Stimulated activated CD4-positive, alpha-beta T cell treated with anti-CD3 and anti-CD28 coated beads, Interleukin-1b, Interleukin-23, amount 100 ng/mL, for 48 hours (primary cell): ENCODE measurements around the gene EVPLL.
A peak's percentile ranks its signal among the peaks of the same experiment; 100 is the strongest.
"Not testable (repeated sequence)": the region's sequence is repeated elsewhere in the genome, so short reads cannot be mapped to it uniquely, and the experiment has no call there.

Experiments
- DNase-seq: peaks from one replicate; pipeline ENCODE4 v3.0.0-alpha.2; 2020

Gene EVPLL

GRCh38 chr17:18377437-18378204 is at the start of gene EVPLL:
Gene EVPLL (plus strand): TSS chr17:18377778. CDS start chr17:18380938, 3,160 bp downstream.
- no peak for DNase-seq

GRCh38 chr17:18328643-18329204 is 48.9 kb upstream of the EVPLL start:
- no peak for DNase-seq

DNA sequence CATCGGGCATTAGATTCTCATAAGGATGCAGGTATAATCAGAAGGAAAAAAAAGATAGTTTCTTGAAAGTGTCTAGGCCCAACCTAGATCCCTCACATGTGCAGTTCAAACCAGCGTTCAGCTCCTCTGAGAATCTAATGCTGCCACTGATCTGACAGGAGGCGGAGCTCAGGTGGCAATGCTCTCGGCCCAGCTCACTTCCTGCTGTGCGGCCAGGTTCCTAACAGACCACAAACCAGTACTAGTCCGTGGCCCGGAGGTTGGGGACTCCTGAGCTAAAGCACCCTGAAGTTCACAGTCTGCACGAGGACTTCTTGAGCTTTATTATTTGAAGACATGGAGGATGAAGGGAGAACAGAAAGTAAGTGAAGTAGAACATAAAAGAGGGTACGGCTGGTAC is 45.7 kb upstream of the EVPLL start:
- DNase-seq: no peak

- DNase-seq: no peak
Observed at GRCh38 chr17:18332909-18333489, 44.6 kb upstream of the EVPLL start.

- DNase-seq: not testable (repeated sequence)
Observed at GRCh38 chr17:18338158-18338557, 39.4 kb upstream of the EVPLL start.

- no peak for DNase-seq
Observed at GRCh38 chr17:18339933-18340332, 37.6 kb upstream of the EVPLL start.

DNA sequence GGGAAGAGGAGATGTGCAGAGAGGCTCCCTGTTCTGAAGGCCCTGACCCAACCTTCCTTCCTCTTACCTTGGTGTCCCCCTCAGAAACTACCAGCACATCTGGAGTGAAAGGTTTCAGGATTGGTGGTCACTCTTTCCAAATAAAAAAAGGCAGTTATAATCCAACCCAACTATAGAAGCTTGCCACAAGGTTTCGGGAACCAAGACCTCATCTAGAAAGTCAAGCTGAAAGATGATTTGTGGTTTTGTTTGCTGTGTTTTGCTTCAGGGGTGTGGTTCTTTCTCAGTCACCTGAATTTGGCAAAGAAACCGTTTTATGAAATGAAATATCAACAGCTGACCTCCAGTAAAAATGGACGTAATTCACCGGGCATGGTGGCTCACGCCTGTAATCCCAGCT is 33.6 kb upstream of the EVPLL start:
- DNase-seq: no peak

DNA sequence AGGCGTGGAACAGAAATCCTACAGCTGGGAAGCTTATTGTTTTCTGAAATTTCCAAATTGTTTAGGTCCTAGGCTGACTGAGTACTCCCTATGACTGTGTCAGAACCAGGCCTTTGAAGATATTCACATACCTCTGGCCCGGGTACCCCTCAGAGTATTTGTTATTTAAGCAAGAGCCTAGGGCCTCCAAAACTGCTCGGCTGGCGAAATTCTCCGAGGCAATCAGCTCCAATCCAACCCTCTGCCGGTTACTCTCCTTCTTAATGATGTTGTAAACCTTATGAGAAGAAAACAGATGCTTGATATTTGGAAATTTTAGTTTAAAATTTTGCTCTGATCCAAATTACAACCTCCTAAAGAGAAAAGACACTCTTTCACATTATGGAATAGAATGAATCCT is 24.0 kb upstream of the EVPLL start:
- no peak for DNase-seq

GRCh38 chr17:18356624-18357023 is 21.0 kb upstream of the EVPLL start:
- no peak for DNase-seq

- DNase-seq: no peak
Observed at GRCh38 chr17:18360518-18360917, 17.1 kb upstream of the EVPLL start.

DNA sequence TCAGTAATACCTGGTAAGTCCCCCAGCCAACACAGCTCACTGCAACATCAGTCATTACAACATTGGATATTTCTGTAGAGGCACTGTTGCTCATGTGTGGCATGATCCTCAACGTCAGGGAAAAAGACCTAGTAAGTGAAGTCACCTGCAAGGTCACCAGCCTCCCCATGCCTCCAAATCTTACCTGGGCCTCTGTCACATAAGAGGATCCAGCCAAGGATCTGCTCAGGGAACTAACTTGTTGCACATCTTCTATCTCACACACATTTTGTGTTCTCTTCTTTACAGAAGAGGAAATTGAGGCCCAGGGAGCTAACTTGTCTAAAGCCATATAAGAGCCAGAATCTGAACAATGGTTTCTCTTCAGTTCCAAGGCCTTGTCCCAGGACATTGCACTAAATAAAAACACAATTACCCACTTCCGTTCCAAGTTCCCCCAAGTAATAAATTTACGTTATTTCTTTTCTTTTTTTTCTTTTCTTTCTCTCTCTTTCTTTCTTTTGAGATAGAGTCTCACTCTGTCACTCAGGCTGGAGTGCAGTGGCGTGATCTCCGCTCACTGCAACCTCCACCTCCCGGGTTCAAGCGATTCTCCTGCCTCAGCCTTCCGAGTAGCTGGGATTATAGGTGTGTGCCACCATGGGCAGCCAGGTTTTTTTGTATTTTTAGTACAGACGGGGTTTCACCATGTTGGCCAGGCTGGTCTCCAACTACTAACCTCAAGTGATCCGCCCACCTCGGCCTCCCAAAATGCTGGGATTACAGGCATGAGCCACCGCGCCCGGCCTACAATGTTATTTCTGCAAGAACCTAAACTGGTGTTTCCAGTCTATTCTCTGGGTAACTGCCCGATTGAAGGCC is 15.5 kb upstream of the EVPLL start:
- no peak for DNase-seq

GRCh38 chr17:18362698-18363100 is 14.9 kb upstream of the EVPLL start:
- peak; percentile 18 for DNase-seq

DNA sequence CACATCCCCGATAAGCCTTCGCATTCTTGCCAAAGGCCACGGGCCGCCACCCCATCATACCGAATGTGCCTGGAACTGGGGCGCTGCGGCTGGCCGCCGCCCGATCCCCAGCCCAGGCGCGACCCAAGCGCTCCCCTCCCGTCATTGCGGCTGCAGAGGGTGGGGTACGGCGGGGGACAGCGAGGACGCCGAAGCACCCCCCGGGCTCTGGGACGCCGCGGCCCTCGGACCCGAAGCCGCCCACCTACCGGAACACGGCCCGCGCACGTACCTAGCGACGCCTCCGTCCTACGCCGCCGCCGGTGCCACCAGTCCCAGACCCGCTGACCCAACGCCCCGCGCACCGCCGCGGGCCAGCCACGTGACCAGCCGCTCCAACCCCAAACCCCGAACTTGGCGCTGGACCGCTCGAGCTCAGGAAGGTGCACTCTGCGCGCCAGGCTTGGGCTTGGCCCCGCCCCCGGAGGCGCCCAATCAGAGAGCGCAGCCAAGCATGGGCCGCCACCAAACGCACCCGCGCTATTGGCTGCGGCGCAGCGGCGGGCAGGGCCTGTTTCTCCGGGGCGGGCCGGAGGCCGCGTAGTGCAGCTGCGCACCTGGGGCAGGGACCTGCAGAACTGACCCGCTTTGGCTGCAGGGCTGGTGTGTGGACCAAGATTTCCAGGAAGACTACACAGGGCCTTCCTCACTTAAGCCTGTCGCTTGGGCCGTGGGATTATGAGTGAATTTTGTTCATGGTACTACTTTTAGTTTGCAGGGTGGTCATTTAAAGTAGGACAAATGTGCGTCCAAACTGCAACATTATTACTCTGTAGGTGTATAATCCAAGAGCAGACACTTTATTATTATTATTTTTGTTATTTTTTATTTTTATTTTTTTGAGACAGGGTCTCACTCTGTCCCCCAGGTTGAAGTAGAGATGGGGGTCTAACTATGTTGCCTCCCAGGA is 14.2 kb upstream of the EVPLL start, which contains the start of gene SHMT1:
TSS of gene SHMT1 (minus strand) at position 450 of the 949 bp plus-strand sequence. CDS start 7,569 bp downstream, outside the sequence.
- peak; percentile 90 for DNase-seq

GRCh38 chr17:18364166-18364565 is 13.4 kb upstream of the EVPLL start:
- DNase-seq: no peak

- DNase-seq: no peak
Observed at GRCh38 chr17:18368946-18369345, 8.6 kb upstream of the EVPLL start.

GRCh38 chr17:18370761-18371160 is 6.8 kb upstream of the EVPLL start:
- DNase-seq: no peak

- no peak for DNase-seq
Observed at GRCh38 chr17:18371455-18371854, 6.1 kb upstream of the EVPLL start.

DNA sequence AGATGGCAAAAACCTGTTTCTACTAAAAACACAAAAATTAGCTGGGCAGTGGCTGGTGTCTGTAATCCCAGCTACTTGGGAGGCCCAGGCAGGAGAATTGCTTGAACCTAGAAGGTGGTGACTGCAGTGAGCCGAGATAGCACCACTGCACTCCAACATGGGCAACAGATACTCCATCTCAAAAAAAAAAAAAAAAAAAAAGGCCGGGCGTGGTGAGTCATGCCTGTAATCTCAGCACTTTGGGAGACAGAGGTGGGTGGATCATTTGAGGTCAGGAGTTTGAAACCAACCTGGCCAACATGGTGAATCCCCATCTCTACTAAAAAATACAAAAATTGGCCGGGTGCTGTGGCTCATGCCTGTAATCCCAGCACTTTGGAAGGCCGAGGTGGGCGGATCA is 4.4 kb upstream of the EVPLL start:
- peak; percentile 15 for DNase-seq

DNA sequence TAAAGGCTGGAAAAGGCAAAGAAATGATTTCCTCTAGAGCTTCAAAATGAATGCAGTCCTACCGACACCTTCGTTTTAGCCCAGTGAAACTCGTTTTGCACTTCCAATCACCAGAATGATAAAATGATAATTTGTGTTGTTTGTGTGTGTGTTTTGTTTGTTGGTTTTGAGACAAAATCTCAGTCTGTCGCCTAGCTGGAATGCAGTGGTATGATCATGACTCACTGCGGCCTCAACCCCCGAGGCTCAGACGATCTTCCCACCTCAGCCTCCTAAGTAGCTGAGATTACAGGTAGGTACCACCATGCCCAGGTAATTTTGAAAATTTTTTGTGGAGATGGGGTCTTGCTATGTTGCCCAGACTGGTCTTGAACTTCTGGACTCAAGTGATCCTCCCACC is 3.4 kb upstream of the EVPLL start:
- no peak for DNase-seq

DNA sequence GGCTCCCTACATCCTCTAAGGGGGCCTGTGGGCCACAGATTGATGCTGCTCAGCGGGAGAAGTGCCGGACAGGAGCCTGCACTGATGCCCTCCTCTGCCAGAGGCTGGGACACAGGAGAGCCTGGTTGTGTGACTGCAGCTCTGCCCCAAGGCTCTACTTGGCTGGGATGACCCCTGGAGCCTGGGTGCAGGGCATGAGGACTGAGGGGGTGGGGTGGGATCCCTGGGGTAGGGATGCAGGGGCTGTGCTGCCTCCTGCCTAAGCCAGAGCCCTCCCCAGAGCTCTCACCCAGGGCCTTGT is 577 bp downstream of the EVPLL start:
- no peak for DNase-seq

- DNase-seq: not testable (repeated sequence)
Observed at GRCh38 chr17:18378614-18379013, 1.0 kb downstream of the EVPLL start.
